ENCODE data around the gene ZACN.

The ZACN gene

DNA sequence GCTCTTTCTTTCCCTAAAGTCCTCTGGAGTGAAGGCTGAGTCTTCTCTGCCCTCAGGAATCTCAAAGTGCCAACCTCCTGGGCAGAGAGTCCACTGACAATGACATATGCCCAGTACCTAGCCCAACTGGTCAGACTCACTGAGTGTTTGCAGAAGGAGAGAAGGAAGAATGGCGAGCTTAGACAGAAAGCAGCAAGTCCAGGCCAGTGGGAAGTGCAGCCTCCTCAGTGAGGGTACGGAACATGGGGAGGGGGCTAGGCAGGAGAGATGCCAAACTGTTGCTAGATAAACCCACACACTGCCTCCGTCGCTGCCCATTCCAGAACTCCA, 23.9 kb downstream of the ZACN start:
- no peak for DNase-seq (ENCODE audit: low read depth in 2 of 2)

DNA sequence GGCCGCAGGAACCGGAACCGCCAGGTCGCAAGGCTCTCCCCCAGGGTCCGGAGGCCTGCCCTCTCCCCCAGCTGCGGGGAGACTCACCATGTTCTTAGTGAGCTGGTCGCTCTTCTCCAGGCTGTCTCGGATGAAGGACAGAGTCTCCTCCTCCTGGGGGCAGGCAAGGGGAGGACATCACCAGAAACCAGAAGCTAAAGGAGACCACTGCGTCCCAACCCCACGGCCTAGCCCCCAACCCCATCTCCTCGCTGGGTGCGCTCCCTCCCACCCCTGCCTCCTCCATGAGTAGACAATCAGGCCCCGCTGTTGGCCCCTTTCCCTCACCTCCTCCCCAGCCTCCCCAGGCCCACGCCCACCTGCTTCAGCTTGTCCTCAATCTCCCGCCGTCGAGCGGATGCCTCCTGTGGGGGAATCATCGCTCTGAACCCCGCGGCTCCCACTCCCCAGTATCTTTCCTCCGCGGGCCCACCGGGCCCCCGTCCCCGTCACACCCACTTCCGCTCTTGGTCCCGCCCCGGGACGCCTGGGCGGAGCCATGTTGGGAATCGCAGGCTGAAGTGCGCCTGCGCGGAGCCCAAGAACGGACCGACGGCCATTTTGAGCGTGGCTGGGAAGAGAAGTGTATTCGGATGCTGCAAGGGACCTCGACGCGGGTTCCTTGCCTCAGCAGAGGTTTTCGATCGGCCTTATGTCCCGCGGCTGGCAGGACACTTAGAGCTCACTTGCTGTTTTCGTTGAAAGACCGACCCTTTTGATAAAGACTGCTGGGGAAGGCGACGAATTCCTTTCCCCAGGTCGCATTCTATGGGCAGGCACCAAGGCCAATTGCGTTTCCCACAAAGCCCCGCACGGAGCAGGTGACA, 24.5 kb downstream of the ZACN start, which contains the start of gene EXOC7:
Gene EXOC7, minus strand, starts transcription at position 514 of the 866 bp plus-strand sequence. Its CDS starts 95 bp downstream, at position 419.
- peak; percentile 86 to 88 for DNase-seq (ENCODE audit: low read depth in 2 of 2)

DNA sequence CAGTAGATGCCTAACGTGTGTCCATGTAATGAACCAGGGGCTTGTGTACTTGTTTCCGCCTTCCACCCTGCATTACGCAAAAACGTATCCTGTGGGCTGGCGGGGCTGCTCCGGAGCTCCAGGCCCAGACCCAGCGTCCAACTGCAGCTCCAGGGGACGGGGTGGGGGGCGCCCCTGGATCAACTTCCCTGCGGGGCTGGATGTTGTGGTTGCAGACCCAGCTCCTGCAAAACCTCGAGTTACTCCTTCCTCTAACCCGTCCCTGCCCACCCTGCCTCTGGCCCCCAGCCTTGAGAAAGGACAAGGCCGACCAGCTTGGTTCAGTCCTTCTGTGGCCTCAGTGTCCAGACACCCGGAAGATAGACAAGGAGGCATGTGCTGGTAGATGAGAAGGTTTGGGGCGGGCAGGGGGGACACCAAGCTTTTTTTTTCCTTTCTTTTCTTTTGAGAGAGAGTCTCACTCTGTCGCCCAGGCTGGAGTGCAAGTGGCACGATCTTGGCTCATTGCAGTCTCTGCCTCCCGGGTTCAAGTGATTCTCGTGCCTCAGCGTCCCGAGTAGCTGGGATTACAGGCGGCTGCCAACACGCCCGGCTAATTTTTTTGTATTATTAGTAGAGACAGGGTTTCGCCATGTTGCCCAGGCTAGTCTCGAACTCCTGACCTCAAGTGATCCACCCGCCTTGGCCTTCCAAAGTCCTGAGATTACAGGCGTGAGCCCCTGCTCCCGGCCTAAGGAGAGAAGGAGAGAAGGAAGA, 25.3 kb downstream of the ZACN start:
- no peak for DNase-seq (ENCODE audit: low read depth in 2 of 2)

DNA sequence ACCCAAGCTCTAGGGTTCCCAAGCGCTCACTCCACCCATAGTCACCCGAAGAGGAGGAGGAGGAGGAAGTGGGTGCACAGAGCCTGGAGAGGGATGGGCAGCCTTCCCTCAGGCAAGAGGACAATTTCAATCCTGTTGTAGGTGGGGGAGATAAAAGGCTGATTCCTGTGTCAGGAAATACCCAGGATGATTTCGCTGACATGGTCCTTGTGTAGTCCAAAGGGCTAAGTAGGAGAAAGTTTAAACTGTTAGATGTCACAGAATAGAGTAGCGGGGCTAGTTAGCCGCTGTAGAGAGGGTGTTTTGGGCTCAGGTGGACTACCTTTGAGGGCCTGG, 25.9 kb downstream of the ZACN start:
- no peak for DNase-seq (ENCODE audit: low read depth in 2 of 2)

DNA sequence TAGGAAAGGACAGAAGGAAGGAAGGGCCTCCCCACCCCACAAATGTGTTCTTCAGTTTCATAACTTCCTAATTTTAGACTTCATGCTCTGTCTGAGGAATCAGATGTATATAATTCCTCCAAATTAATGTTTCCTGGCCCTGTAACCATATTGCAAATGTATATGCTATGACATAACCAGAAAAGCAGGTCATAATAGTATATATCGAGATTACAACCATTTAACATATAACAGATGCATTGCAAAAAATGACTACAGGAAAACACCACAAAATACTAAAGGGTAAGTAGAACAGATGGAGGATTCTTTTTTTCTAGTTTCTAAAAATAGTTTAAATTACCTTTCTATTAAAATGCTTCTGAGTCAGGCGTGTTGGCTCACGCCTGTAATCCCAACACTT, 27.7 kb downstream of the ZACN start:
- DNase-seq (ENCODE audit: low read depth in 2 of 2), result no peak

DNA sequence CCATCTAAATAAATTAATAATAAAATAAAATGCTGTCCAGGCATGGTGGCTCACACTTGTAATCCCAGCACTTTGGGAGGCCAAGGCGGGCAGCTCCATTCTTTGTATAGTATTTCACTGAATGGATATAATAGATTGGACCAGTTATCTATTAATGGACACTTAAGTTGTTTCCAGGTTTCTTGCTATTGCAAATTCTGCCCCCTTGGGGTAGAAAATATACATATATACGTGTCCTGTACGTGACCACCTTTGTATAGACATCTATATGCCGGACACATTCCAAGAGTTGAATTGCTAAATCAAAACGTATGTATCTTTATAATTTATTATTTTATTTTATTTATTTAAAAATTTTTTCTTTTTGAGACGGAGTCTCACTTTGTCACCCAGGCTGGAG, 28.5 kb downstream of the ZACN start:
- DNase-seq (ENCODE audit: low read depth in 2 of 2), result no peak

DNA sequence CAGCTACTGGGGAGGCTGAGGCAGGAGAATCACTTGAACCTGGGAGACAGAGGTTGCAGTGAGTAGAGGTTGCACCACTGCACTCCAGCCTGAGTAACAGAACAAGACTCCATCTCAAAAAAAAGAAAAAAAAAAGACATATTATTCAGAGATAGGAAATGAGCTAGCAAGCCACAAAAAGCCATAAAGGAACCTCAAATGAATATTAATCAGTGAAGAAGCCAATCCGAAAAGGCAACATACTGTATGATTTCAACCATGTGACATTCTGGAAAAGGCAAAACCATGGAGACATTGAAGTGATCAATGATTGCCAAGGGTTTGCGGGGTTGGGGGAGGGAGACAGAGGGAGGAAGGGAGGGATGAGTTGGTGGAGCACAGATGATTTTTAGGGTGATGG, 33.0 kb downstream of the ZACN start:
- DNase-seq (ENCODE audit: low read depth in 2 of 2), result no peak

DNA sequence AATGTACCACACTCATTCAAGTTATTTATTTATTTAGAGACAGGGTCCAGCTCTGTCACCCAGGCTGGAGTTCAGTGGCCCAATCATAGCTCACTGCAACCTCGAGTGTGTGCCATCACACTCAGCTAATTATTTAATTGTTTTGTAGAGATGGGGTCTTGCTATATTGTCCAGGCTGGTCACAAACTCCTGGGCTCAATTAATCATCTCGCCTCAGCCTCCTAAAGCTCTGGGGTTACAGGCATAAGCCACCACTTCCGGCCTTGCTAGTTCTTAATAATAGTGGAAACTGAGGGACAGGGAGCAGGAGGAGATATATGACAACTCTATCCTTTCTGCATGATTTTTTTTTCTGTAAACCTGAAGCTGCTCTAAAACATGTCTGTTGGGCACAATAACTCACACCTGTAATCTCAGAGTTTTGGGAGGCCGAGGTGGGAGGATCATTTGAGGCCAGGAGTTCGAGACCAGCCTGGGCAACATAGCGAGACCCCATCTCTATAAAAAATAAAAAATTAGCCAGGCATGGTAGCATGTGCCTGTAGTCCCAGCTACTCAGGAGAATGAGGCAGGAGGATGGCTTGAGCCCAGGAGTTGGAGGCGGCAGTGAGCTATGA, 36.3 kb downstream of the ZACN start:
- no peak for DNase-seq (ENCODE audit: low read depth in 2 of 2)

DNA sequence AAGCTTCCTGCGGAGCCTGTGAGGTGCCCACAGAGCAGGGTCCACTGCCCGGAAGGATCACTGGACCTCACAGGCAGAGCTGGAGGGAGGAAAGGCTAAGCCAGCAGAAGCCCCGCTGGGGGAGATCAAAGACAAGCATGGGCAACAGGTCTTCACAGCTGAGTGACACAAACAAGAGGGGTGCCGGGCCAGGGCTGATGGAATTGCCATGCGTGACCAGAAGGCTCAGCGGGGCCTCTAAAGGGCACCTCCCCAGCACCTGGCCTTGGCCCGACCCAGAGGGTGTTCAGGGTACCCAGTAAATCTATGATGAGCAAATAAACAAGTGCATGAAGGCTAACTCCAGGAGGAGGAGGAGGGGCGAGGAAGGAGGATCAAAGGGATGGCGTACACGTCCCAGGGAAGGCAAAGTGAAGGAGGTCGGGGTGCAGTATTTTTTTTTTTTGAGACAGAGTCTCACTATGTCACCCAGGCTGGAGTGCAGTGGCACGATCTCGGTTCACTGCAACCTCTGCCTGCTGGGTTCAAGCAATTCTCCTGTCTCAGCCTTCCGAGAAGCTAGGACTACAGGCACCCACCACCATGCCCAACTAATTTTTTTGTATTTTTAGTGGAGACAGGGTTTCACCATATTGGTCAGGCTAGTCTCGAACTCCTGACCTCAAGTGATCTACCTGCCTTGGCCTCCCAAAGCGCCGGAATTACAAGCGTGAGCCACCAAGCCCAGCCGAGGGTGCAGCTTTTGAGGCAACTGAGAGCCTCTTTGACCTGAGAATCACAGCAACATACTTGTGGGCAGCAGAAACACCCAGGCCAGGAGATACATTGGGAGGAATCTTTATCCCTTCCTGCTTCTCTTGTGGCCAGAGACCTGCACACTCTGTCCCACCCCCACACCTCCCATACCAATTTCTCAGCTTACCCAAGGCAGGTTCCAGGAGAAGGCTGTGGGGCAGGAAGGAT, 40.7 kb downstream of the ZACN start:
- no peak for DNase-seq (ENCODE audit: low read depth in 2 of 2)

DNA sequence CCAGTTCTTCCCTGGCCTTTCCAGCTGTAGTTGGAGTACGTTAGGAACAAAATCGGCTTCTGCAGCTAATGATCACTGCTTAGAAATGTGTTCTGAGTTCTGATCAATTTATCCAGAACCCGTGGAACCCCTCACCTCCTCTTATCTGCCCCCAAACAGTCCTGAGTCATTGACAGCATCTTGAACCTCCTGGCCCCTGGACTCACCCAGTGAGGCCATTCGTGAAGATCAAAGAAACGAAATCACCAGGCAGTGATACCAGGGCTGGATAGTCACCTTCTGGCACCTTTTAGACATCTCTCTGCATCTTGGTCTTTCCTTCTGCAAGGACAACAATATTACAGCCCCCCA, 41.7 kb downstream of the ZACN start:
- DNase-seq (ENCODE audit: low read depth in 2 of 2), result no peak

DNA sequence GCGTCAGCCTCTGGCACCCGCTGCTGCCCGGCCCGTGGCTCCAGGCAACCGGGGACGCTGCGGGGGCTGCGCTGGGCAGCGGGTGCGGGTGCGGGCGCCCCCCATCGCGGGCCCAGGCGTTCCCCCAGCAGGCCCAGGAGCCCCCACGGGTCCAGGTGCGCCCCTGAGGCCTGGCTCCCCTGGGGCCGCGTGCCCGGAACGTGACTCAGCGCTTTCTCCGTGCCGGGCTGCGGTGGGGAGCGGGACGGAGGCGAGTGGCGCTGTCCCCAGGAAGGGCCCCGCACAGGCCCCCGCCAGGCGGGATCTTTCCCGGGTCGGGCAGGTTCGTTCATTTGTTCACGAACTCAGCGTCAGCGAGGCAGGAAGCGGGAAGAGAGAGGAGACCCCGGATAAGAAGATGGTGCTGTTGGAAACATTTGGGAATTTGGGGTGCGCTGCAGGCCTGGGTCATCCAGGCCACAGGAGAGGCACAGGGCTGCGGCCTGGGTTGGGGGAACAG, 43.0 kb downstream of the ZACN start:
- no peak for DNase-seq (ENCODE audit: low read depth in 2 of 2)

DNA sequence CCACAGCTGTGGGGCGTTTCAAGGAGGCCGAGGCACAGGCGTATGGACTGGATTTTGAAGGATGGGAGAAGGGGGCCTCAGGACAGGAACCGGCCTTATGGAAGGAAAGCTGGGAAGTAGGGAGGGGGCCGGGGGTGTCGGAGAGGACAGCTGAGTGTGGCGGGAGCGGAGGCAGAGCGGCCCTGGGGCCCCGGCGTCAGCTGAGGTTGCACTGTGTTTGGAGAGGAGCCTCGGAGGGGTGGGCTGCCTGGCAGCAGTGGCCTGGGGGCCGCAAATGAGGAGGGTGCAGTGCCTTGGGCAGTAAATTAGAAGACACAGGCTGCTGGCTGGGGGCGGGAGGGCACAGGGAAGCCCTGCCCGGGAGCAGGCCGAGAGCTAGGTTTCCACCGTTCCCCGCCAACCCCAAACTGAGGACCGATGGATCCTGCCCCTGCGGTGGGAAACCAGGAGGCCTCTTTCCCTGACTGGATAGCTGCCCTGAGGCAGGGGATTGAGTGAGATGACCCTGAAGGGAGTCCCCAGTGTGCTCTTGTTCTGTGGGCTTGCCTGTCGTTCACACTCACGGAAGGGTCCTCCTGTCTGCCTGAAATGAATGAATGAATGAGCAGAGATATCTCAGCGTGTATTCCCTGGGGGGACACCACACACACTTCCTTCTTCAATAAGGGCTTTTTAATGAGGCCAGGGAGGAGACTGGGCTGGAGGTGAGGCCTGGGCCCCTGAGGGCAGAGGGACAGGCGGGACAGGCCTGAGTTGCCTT, 43.6 kb downstream of the ZACN start:
- no peak for DNase-seq (ENCODE audit: low read depth in 2 of 2)

DNA sequence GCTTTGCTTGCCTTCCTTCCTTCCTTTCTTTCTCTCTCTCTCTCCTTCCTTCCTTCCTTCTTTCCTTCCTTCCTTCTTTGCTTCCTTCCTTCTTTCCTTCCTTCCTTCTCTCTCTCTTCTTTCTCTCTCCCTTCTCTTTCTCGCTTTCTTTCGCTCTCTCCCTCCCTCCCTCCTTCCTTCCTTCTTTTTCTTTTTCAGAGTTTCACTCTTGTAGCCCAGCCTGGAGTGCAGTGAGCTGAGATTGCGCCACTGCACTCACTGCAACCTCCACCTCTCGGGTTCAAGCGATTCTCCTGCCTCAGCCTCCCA, 44.2 kb downstream of the ZACN start:
- no peak for DNase-seq (ENCODE audit: low read depth in 2 of 2)

DNA sequence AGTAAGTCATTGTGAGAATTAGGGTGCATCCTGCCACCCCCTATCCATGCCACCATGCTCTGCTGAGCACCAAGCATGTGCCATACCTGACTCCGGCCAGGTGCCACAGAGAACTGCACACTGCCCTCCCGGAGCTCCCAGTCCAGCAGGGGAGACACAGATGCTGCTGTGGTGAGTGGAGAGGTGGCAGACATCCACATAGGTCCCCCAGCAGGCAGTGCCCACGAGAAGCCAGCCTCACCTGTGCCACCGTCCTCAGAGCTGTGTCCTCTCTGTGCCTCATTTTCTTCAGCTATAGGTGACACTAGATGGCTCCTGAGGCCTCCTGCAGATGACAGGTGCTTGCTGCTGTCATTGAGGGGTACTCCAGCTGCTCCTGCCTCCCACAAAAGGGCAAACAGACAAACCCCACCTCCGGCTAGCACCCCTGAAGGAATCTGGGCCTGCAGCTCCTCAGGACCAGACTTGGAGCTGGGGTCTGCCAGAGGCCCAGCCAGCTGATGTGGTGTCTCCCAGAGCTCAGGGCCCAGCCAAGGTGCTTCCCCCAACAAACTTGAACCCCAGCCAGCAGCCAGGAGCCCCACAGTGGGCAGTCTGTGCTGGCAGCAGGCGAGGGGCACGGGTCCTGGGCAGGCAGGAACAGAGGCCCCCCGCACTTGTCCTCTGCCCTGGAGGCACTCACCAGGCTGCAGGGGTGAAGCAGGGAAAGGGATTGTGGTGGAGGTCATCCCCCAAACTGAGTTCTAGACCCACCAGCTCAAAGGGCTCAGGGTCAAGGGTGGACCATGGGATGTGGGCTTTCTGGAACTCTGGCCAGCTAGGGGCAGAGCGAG, 45.0 kb downstream of the ZACN start:
- DNase-seq (ENCODE audit: low read depth in 2 of 2), result no peak

DNA sequence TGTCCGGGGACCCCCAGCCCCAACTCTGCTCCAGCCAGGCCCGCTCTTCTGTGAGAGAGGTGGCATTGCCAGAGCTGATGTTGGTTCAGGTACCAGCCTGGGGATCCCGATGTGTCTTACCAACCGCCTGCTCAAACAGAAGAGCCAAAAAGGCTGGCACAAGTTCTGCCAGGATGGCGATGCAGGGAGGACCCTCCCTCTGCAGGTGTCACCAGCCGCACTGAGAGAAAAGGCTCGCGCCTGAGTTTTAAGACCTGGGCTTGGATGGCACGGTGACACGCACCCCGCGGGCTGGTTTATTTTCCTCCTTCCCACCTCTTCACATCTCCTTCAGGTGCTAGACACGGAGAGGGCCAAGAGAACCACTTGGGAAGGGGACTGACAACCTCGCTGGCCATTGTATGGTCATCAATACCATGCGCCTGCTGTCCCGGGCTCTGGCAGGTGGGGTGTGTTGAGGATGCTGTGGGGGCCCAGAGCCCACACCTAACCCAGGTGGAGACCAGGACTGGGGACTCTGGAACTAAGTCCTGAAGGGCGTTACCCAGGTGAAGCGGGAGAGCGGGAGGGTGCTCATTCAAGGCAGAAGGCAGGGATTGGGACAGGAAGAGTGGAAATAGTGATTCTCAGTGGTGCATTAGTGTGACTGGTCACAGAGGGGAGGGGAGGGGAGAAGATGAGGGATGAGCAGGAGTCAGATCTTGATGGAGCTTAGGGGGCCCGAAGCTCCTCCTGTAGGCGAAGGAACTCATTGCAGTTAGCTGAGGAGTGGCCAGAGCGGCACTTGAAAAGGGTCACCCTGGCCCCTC, 45.8 kb downstream of the ZACN start:
- DNase-seq (ENCODE audit: low read depth in 2 of 2), result no peak

DNA sequence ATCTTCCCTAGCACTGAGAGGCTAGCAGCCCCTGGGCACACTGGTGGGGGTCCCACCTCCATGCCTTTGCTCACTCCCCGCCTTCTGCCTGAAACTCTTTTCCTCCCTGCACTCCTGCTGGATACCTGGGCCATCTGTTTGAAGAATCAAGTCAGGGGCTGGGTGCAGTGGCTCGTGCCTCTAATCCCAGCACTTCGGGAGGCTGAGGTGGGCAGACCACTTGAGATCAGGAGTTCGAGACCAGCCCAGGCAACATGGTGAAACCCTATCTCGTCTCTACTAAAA, 46.4 kb downstream of the ZACN start:
- no peak for DNase-seq (ENCODE audit: low read depth in 2 of 2)

DNA sequence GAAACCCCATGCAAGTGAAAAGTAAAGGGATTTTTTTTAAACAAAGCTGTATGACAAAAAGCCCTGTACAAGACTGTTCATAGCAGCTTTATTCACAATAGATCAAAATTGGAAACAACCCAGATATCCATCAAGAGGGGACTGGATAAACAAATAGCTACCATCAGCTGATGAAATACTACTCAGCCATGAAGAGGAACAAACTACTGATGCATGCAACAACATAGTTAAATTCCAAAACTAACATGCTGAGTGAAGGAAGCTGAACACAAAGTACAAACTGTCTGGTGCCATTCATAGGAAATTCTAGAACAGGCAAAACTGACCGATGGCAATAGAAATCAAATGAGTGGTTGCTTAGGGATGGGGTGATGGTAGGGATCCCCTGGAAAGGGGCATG, 46.9 kb downstream of the ZACN start:
- DNase-seq (ENCODE audit: low read depth in 2 of 2), result no peak

DNA sequence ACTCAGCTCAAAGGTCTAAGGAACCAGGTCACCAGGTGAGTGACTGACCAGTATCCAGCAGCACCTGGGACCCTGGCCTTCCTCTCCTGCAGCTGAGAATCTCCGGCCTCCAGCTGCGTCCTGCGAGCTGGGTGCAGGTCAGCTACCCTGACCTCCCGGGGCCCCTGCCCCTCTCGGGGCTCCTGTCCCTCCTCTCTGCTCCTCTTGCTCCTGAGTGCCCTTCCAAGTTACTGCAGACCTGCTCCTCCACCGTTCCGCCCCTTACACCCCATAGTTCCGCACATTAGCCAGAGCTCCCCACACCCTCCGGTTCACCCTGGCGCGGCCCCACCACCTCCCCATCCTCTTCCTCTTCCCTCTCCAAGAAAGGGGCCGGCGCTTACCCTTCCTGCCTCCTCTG, 51.5 kb downstream of the ZACN start:
- DNase-seq (ENCODE audit: low read depth in 2 of 2), result no peak

DNA sequence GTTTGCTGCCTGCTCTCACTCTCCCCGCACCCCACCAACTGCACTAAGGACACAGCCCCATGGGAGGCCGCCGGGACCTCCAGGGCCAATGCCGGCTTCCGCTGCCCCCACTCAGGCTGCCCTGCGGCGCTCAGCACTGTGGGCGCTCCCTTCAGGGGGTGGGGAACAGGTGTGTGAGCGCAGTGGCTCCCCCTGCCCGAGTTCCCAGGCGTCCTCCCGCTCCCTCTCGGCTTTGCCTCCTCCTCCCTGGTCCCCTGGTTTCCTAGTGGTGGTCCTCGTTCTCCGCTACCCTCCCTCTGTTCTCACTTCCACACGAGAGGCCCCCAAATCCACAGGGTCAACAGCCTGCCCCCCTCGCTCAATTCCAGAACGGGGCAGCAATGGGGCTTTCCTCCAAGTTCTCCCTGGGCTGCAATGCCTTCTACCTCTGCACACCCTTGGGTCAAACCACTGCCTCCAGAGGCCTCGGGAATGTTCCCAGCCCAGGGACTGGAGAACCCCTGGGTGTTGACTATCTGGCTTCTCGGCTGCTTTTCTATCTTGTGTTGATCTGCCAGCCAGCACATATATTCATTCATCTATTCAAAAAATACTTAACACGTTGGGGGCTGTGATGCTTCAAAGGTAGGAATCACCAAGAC, 52.2 kb downstream of the ZACN start:
- no peak for DNase-seq (ENCODE audit: low read depth in 2 of 2)

Data from stimulated activated CD8-positive, alpha-beta memory T cell treated with anti-CD3 and anti-CD28 coated beads, Interleukin-7, amount 100 ng/mL, for 1 hour (primary cell).